ENCODE results near the gene TMEM126A. TPM values are rescaled to one million over a fixed set of nuclear protein-coding genes. Genes with fewer than 3 reads are reported as not detected.
"Not testable (repeated sequence)": the region's sequence is repeated elsewhere in the genome, so short reads cannot be mapped to it uniquely, and the experiment has no call there.

Gene TMEM126A
- 22.7 and 25.6 TPM in 2 replicates for total RNA-seq (ENCODE audit: low replicate concordance)
- long read RNA-seq, transcript TMEM126A-201 (5 exons, 739 nt), result major isoform, 8 of 11 reads
- long read RNA-seq, partial matches to known transcripts, result 1 of 11 reads
- long read RNA-seq, other reads (novel, unspliced or antisense), result 1 of 11 reads

GRCh38 chr11:85647604-85648299 lies at the start of gene TMEM126A:
TMEM126A (plus strand) TSS chr11:85647967; CDS start chr11:85650256, 2,289 bp downstream.
- Mint-ChIP-seq H3K9me3 (no peaks in the 10 kb centered on the region), H3K4me3 (peak within 1 kb of the TSS; percentile 97), H3K27me3 (peaks cover 15% of the 10 kb centered on the region), H3K27ac (peak within 1 kb of the TSS; percentile 98), H3K36me3 (peaks cover 5% of the 10 kb centered on the region), H3K4me1 (ENCODE audit: unreplicated experiment) (peaks cover 16% of the 10 kb centered on the region)
- TF ChIP-seq CTCF (conservative IDR thresholded peaks at IDR 0.05), result no peak
- DNase-seq (ENCODE audit: extremely low spot score, unreplicated experiment), result peak; percentile 87

GRCh38 chr11:85599083-85599482 lies 48.7 kb upstream of the TMEM126A start:
- Mint-ChIP-seq H3K36me3 (no peaks in the 10 kb centered on the region), H3K4me1 (ENCODE audit: unreplicated experiment) (no peaks in the 10 kb centered on the region), H3K4me3 (no peak overlapping the region), H3K27me3 (no peaks in the 10 kb centered on the region), H3K9me3 (no peaks in the 10 kb centered on the region), H3K27ac (no peak overlapping the region)
- DNase-seq (ENCODE audit: extremely low spot score, unreplicated experiment), result no peak
- TF ChIP-seq CTCF (conservative IDR thresholded peaks at IDR 0.05), result no peak

- Mint-ChIP-seq H3K4me1 (ENCODE audit: unreplicated experiment) (no peaks in the 10 kb centered on the region), H3K9me3 (no peaks in the 10 kb centered on the region), H3K4me3 (no peak overlapping the region), H3K36me3 (no peaks in the 10 kb centered on the region), H3K27me3 (no peaks in the 10 kb centered on the region), H3K27ac (no peak overlapping the region)
- DNase-seq (ENCODE audit: extremely low spot score, unreplicated experiment), result no peak
- no peak for TF ChIP-seq CTCF (conservative IDR thresholded peaks at IDR 0.05)
These were observed 45.1 kb upstream of the TMEM126A start for GRCh38 chr11:85602526-85603213.

GRCh38 chr11:85603220-85603619 lies 44.5 kb upstream of the TMEM126A start:
- Mint-ChIP-seq H3K36me3 (no peaks in the 10 kb centered on the region), H3K4me1 (ENCODE audit: unreplicated experiment) (no peaks in the 10 kb centered on the region), H3K27me3 (no peaks in the 10 kb centered on the region), H3K9me3 (no peaks in the 10 kb centered on the region), H3K4me3 (no peak overlapping the region), H3K27ac (no peak overlapping the region)
- no peak for DNase-seq (ENCODE audit: extremely low spot score, unreplicated experiment)
- no peak for TF ChIP-seq CTCF (conservative IDR thresholded peaks at IDR 0.05)

GRCh38 chr11:85606237-85606636 lies 41.5 kb upstream of the TMEM126A start:
- H3K36me3 Mint-ChIP-seq; DNase-seq (ENCODE audit: extremely low spot score, unreplicated experiment); H3K9me3 Mint-ChIP-seq; H3K4me3 Mint-ChIP-seq; H3K27ac Mint-ChIP-seq; H3K4me1 Mint-ChIP-seq (ENCODE audit: unreplicated experiment); H3K27me3 Mint-ChIP-seq: not testable (repeated sequence)

GRCh38 chr11:85608621-85609020 lies 39.1 kb upstream of the TMEM126A start:
- H3K4me1 Mint-ChIP-seq (ENCODE audit: unreplicated experiment); H3K9me3 Mint-ChIP-seq; H3K4me3 Mint-ChIP-seq; DNase-seq (ENCODE audit: extremely low spot score, unreplicated experiment); H3K27ac Mint-ChIP-seq; H3K36me3 Mint-ChIP-seq; H3K27me3 Mint-ChIP-seq: not testable (repeated sequence)

GRCh38 chr11:85609286-85609685 lies 38.5 kb upstream of the TMEM126A start:
- H3K4me1 Mint-ChIP-seq (ENCODE audit: unreplicated experiment); H3K27ac Mint-ChIP-seq: not testable (repeated sequence)

GRCh38 chr11:85611643-85612042 lies 36.1 kb upstream of the TMEM126A start:
- not testable (repeated sequence) for H3K27ac Mint-ChIP-seq; H3K4me3 Mint-ChIP-seq; H3K4me1 Mint-ChIP-seq (ENCODE audit: unreplicated experiment); H3K36me3 Mint-ChIP-seq; H3K9me3 Mint-ChIP-seq; H3K27me3 Mint-ChIP-seq; DNase-seq (ENCODE audit: extremely low spot score, unreplicated experiment)

More at GRCh38 chr11:85609286-85609685, 38.5 kb upstream of the TMEM126A start:
- not testable (repeated sequence) for H3K9me3 Mint-ChIP-seq; DNase-seq (ENCODE audit: extremely low spot score, unreplicated experiment); H3K27me3 Mint-ChIP-seq; H3K4me3 Mint-ChIP-seq; H3K36me3 Mint-ChIP-seq

All from type B pancreatic cell (in vitro differentiated cells).